ENCODE data around the gene GJA9.
"Not testable (repeated sequence)": the region's sequence is repeated elsewhere in the genome, so short reads cannot be mapped to it uniquely, and the experiment has no call there.

GJA9 gene

DNA sequence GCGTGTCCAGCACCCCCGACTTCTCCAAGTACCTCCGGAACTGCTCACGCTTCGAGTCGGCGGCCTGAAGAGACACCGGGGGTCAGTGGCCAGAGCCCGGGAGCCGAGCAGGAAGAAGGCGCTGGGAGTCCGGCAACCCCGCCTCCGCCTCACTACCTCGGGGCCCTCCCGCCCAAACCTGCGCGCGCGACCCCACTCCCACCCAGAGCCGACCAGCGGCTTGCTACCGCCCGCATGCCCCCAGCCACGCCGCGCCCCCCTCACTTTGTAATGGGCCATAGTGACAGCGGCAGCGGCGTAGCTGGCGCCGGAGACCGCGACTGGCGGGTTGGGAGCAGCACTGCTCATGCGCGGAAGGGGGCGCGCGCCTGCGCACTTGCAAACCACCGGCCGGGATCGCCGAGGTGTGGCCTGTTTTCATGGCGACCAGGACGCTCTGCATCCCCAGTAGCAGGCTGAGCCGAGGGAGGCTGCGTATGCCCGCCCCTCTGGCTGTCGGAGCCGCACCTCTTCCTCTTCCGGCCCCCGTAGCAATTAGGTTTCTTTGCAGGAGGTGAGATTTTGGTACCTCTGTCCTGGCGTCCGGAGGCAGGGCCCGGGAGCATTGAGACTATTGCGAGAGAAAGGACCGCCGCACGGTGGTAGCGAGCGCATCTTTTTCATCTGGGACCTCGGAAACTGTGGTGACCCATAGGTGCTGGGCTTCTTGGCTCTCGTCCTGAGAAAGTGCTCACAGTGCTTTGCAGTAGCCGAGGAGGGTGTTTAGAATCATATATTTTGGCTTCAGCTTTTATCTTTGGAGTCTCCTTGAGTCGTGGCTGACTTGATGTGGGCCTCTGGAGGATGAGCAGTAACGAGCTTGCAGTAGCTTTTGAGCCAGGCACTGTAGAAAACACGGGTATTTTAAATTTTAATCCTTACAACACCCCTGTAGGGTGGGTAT is 8.1 kb downstream of the GJA9 start, which contains the start of gene MYCBP:
Gene MYCBP, minus strand, starts transcription at position 322 of the 943 bp plus-strand sequence. Its CDS starts 43 bp downstream, at position 279.
- DNase-seq, result peak; percentile 92 to 99

DNA sequence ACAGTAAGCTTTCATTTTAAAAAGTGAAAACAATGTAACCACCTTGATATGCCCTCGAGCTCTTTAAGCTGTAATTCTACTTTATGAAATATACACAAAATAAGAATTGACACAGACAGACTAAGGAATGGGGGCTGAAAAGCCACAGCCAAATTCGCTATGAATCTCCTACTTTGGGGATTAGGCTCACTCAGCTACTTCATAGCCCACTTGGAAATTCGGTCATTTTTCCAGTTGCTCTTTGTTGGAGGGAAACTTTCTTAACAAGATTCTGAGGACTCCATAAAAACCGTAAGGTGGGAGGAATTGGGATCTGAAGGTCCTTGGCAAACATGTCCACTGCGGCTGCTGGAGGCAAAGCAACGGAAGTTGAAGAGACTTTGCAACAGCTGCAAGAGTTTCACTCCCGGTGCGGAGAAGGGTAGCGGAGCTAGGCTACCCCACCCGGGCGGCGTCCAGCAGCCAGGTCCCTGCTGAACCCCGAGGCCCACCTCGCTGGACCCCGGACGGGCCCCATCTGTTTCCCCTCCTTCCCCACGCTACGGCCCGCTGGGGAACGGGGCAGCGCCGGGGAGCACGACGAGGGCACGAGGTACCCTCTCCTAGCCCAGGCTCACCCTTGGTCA is 8.9 kb downstream of the GJA9 start:
- DNase-seq, result peak in 1 of 2 experiments; percentile 28

DNA sequence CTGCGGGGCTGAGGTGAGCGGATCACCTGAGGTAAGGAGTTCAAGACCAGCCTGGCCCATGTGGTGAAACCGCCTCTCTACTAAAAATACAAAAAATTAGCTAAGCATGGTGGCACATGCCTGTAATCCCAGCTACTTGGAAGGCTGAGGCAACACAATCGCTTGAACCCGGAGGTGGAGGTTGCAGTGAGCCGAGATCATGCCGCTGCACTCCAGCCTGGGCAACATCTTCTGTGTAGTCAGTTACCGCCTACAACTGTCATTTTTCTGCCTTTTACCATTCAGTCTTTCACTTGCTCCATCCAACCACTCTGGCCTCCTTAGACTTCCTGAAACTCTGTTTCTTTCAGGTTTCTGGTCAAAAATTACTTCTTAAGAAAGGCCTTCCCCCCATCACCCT is 10.4 kb downstream of the GJA9 start:
- DNase-seq, result no peak

DNA sequence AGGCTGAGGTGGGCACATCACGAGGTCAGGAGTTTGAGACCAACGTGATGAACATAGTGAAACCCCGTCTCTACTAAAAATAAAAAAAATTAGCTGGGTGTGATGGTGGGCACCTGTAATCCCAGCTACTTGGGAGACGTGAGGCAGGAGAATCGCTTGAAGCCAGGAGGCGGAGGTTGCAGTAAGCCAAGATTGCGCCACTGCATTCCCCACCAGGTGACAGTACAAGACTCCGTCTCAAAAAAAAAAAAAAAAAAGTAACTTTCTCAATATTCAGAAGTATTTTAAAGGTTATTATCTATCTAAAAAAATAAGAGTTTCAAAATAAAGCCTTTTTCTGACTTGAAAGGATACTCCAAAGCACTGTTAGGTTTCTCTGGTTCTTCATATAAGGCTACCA is 14.2 kb downstream of the GJA9 start:
- DNase-seq, result no peak

DNA sequence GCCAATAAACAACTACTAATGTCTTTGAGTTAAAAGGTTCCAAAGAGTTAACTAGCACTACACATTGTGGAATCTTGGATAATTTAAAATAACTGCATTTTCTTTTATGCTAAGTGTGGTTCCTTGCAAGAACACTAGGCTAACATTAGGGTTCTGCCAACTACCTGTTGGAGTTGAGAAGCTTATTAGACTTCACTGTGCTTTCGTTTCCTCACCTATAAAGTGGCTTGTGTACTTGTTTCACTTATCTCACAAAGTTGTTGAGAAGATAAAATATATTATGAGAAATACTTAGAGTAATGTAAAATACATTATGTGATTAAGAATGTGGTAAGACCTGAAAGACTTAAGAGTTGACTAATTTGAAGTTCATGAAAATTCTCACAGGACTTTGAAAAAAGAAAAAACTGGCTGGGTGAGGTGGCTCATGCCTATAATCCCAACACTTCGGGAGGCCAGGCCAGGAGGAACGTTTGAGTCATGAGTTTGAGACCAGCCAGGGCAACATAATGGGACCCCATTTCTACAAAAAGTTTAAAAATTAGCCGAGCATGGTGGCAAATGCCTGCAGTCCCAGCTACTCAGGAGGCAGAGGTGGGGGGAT is 16.2 kb downstream of the GJA9 start:
- no peak for DNase-seq

DNA sequence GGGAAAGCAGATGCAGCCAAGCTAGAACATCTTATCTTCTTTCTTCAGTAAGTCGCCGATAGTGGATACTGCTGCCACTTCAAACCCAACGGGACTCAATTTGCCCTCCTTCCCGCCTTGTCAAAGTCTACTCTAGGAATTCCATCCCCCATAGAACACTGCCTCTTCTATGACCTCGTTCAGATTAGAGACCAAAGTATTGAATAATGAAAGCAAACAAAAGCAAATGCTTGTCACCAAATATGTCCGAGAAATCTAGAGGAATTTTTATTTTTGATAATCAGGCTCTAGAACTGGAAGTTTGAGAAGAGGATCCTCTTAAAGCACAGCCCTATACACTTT is 21.0 kb downstream of the GJA9 start:
- DNase-seq, result no peak

DNA sequence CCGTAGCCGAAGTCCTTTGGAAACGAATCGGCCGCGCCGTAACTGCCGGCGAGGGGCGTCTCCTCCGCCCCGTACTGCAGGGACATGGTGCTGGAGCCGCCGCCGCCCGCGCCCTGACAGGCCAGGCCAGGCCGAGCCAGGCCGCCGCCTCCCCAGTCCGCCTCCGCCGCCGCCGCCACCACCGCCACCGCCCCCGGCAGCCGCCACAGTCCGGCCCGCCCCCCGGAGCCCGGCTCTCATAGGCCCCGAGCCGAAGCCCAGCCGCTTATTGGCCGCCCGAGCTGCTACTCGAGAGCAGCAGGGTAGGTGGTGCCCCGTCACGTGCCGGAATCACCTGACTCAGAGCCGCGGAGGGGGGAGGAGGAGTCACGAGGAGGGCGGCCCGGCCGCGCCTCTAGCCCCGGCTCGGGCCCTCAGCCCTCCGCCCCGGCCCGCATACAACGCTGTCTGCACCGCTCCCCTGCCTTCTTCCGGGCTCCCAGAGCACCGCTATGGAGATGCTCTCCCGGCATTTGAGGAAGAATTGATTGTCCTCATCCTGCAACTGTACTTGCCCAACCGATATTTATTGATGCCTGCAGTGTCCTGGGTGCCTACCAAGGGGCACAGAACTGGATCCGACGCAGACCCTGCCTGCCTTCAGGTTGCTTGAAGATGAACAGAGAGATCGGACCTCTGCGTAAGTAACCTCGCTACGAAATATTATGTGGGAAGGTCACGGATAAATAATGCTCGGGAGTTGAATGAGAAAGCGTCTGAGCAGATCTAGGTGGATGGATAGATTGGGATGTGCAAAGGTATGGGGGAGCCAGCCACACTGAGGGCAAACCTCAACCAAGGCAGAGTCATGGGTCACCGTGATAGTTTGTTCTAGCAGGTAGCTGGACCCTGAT is 21.6 kb downstream of the GJA9 start, which contains the start of gene RRAGC:
Gene RRAGC, minus strand, starts transcription at position 212 of the 893 bp plus-strand sequence. Its CDS starts 126 bp downstream, at position 86.
- DNase-seq, result peak; percentile 96 to 100

DNA sequence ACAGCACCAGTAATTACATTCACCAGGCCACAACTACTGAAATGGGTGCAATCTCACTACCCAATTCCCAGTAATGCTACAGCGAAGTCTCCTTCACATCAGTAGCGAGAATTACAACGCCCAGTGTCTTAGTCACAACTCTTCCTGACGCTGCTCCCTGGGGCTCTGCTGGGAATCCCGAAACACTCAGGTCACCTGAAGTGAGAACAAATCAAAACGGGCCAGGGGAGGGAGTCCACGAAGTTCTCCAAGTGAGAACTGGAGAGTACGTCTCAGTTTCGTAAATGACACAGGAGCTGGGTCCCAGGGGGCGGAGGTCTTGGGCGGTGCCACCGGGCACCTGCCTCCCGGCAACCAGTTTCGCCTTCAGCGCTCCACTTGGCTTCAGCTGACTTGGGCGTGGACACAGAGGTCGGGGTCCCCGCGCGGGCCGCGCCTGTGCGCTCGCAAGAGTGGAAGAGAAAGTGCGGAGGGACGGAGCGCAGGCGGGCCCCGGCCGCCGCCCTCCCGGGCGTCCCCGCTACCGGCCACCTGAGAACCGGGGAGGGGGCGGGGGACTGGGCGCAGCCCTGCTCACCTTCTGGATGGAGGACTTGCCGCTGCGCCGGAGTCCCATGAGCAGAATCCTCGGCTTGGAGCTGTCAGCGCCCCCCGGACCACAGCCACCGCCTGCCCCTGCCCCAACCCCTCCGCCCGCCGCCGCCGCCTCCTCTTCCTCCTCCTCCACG is 22.4 kb downstream of the GJA9 start:
- DNase-seq, result peak; percentile 60 to 85

DNA sequence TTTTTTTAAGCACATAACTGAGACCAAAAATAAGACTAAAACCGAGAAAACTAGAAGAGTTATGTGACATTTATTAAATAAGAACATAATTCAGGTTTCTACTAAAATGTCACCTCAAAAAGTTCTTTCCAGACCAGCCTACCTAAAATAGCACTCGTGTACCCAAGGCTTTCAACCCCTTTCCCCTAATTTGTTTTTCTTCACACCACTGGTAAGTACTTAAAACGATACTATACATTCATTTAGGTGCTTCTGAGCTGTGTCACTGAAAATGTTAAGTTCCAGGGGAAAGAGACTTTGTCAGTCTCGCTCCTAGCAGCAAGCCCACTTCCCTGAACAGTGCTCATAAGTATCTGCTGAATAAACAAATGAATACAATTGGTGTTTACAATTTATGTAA is 28.6 kb downstream of the GJA9 start:
- no peak for DNase-seq

DNA sequence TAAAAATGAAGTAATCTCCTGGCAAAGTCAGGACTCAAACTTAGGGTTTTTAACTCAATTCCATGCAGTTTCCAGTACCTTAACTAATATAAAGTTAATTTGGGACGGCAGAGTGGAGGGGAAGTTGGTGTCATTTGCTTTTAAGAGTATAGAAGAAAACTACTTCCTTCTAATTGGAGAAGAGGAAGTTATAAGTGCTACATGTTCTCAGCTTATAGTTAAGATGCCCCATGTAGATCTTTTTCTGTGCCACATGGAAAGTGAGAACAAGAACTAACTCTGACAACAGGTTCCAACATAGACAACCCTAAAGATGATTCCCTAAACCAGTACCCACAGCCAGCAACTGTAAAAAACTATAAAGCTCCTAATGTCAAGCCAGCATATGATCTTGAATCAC is 33.3 kb downstream of the GJA9 start:
- DNase-seq, result no peak

DNA sequence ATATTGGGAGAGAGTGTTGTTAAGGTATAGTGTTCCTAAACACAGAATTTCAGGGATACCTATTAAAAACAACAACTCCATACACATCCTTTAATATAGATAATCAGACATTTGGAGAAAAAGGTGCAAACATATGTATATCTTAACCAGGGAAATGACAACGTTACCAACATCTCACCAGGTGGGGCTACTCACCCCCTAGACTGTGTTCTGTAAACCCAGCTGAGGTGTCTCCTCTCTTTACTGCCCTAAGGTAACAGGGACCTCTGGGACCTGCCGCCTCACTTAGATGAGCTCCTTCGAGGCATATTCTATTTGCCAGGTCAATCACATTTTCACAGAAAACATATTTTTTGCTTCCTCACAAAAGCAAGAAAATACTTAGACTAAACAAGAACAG is 35.2 kb downstream of the GJA9 start:
- DNase-seq, result no peak

DNA sequence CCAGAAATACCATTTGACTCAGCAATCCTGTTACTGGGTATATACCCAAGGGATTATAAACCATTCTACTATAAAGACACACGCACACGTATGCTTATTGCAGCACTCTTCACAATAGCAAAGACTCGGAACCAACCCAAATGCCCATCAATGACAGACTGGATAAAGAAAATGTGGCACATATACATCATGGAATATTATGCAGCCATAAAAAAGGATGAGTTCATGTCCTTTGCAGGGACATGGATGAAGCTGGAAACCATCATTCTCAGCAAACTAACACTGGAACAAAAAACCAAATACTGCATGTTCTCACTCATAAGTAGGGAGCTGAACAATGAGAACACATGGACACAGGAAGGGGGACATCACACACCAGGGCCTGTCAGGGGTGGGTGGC is 36.3 kb downstream of the GJA9 start:
- DNase-seq, result not testable (repeated sequence)

DNA sequence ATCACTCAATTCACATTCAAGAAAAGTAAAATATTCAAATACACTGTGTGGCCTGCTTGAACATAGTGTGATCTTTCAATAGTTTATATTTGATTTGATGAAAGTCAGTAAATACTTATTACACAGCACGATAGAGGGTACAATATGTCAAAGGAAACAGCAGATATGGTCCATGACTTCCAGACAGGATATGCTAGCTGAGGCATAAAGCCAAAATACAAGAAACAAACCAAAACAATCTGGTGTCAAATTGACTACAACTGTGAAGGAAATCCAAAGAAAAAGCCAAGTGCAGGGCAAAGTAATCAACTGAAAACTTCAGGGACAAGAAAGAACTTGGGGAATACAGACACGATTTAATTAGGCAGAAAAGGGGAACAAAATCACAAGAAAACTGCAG is 41.1 kb downstream of the GJA9 start:
- no peak for DNase-seq

DNA sequence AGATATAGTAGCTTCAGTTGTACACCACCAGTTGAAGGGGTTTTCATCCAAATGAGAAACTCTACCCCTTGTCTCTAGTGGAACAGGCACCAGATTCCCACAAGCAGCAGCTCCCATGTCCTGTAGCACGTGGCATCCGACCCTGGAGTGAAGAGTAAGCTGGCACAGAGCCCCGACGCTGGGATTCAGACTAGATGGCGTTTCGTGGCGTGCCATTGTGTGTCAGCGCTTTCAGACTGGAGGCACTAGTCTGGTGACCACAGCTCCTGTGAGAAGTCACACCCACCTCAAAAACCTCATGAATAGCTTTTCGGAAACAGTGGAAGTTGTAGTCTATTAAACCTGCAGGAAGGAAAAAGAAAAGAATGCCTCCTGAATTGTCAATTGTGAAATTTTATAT is 42.0 kb downstream of the GJA9 start:
- no peak for DNase-seq

DNA sequence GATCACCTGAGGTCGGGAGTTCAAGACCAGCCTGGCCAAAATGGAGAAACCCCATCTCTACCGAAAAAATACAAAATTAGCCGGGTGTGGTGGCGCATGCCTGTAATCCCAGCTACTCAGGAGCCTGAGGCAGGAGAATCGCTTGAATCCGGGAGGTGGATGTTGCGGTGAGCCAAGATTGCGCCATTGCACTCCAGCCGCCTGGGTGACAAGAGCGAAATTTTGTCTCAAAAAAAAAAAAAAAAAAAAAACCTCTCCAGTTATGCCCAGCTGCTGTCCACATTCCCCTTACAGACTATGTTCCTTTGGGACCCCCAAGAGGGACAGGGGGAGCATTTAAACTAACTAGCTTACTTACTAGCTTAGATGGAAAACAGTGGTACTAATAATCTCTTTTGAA is 45.1 kb downstream of the GJA9 start:
- not testable (repeated sequence) for DNase-seq

DNA sequence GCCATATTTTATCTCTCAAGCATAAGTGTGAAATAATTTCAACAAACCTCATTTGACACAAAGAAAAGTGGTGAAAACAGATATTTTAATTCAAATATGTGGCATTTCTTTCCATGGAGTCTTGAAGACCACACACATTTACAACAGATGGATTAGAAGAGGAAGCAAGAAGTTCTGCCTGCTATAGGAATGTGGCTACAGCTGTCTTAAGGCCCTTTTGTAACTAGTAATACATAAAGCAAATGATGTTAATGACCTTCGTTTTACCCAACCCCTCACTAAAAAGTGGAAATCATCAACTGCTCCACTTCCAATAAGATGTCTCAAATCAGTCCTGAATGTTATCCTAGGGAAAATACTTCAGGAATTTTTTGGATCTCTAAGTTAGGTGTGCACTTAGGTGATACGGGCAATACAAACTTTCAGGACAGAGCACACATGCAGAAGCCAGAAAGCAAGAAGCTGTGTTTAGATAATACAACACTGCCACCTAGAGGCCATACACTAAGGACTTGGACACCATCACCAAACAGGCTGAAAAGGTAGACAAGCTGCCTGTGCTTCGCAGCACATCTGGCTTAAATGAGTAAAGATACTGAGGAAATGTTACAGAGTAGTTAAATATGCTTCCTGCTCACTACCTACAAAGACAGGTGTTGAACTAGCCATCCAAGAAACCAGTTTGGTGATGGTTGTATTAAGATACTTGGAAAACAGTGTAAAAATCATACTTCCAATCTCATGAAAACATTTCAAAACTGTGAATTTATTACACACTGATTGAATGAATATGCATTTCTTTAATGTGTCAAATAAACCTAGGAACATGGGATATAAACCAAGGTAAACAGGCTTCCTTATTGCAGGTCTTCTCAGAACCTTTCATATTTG is 46.2 kb downstream of the GJA9 start:
- peak; percentile 88 to 96 for DNase-seq

DNA sequence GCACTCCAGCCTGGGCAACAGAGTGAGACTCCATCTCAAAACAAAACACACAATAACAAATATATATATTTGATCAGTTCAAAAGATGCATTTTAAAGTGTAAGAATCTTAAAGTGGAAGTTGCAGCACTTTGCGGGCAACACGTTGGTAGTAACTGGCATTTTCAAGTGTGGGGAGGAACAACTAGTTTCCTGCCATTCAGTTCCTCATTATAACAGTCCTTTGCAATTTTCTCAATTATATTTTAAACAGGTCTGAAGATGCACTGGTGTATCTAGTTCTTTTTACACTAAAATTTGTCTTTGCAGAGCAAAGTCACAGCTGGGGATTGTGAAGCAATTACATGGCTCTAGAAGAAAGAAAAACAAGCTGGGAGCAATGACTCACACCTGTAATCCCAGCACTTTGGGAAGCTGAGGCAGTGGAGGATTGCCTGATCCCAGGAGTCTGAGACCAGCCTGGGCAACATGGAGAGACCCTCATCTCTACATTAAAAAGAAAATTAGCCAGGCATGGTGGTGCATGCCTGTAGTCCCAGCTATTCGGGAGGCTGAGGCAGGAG is 47.1 kb downstream of the GJA9 start:
- DNase-seq, result no peak

DNA sequence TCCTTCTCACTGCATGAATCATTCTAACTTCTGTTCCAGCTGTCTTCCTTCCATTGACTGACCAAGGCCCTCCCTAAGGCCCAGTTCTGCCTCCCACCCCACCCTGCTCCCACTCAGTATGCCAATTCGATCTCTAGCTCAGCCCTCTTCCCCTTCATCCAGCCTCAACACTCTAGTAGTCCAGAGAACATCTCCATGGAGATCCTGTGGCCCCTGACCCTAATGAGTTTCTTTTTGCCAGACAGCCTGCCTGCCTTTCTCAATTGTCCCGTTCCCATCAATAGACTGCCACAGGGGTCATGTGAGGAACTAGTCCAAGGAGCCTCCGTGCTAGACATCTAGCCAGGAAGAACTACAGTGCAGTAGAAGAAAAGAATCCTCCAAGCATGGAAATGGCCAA is 48.2 kb downstream of the GJA9 start:
- DNase-seq, result peak in 1 of 2 experiments; percentile 60

DNA sequence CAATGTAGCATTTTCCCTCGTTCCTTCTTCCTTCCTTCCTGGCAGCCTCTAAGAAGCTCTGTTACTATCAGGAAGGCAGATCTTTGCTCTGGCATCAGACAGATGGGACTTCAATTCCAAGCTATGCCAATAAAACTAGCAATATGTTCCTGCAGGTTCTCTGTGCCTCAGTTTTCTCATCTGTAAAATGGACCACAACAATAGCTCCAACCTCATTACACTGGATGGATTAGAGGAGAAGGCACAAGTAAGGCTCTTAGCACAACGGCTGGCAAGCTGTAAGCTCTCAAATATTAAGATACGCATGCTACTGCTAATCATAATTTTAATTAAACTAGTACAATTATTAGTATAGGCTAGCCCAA is 49.0 kb downstream of the GJA9 start:
- no peak for DNase-seq

DNA sequence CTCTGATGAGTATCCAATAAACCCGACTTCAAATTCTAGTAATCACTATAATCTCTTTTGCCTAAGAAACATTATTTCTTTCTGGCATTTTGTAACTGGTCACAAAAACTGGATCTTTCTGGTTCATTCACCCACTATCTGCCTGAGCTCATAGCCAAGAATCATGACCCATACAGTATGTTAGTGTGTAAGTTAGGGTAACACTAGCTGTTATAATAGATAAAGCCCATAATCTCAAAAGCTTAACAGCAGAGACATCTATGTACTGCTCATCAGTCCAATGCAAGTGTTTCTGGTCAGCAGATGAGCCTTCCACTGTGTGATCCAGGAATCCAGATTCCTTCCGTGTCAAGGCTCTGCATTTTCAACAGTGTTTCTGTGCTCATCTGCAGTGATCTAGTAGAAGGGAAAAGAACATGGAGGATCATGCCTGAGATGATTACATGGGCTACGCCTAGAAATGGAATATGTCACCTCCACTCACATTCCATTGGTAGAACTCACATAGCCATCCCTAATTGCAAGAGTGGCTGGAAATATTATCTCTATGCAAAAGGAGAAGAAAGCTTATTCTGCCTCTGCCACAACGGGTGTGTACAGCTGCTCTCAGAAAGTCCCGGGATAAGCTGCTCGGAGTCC is 49.5 kb downstream of the GJA9 start:
- no peak for DNase-seq

Measured in NCI-H526 (cell line).